CD14-positive monocyte (primary cell): ENCODE results near the gene PDE4B. TPM values are rescaled to one million over a fixed set of nuclear protein-coding genes. Genes with fewer than 3 reads are reported as not detected.

Experiments
- DNase-seq, 3 donors: peaks; one replicate each; pipeline ENCODE4 v3.0.0-alpha.2; 2011 to 2022
- H2AFZ ChIP-seq: 2 replicates; pipeline ENCODE4 v1.6.0; 2012; ENCODE audit warnings: mild to moderate bottlenecking, low read depth, low read length, inconsistent platforms; ENCODE audit not compliant: insufficient read depth, poor library complexity, severe bottlenecking
- H3K27ac ChIP-seq, 2 donors: 1 replicate in 1 of 2; 2 replicates in 1 of 2; pipeline ENCODE4 v1.5.1; 2012 to 2013; ENCODE audit warnings: low read length in 2 of 2, control low read depth in 1 of 2, inconsistent platforms in 1 of 2, low read depth in 1 of 2, mild to moderate bottlenecking in 1 of 2
- H3K27me3 ChIP-seq, 2 donors: one replicate each; pipeline versions ENCODE4 v1.6.0 to v1.6.1; 2011 to 2013; ENCODE audit warnings: low read length in 2 of 2; ENCODE audit not compliant: control insufficient read depth in 2 of 2, insufficient read depth in 2 of 2
- H3K36me3 ChIP-seq, 2 donors: replicated peaks in 1 of 2; 1 replicate in 1 of 2; 2 replicates in 1 of 2; pipeline versions ENCODE4 v1.5.1 to v1.6.1; 2012 to 2013; ENCODE audit warnings: low read length in 2 of 2, control low read depth in 1 of 2, inconsistent platforms in 1 of 2, mild to moderate bottlenecking in 1 of 2; ENCODE audit not compliant: insufficient read depth in 2 of 2, control insufficient read depth in 1 of 2
- H3K4me1 ChIP-seq, 2 donors: 1 replicate in 1 of 2; 2 replicates in 1 of 2; pipeline versions ENCODE4 v1.5.1 to v1.6.1; 2012 to 2013; ENCODE audit warnings: low read length in 2 of 2, control low read depth in 1 of 2, inconsistent platforms in 1 of 2, mild to moderate bottlenecking in 1 of 2, moderate library complexity in 1 of 2; ENCODE audit not compliant: insufficient read depth in 2 of 2, control insufficient read depth in 1 of 2
- H3K4me2 ChIP-seq: replicated peaks from 2 replicates; pipeline ENCODE3; 2012; ENCODE audit warnings: low read length, moderate library complexity, mild to moderate bottlenecking; ENCODE audit not compliant: poor library complexity, severe bottlenecking; ENCODE audit errors: extremely low read depth
- H3K4me3 ChIP-seq, 3 experiments: fragments of 200-600 bp in 1 of 3; sonication (generic) in 1 of 3; replicated peaks in 1 of 3; 1 replicate in 2 of 3; 2 replicates in 1 of 3; pipeline ENCODE4 v1.5.1; 2011 to 2013; ENCODE audit warnings: low read length in 3 of 3, mild to moderate bottlenecking in 3 of 3, control low read depth in 2 of 3, low read depth in 2 of 3, inconsistent platforms in 1 of 3, moderate library complexity in 1 of 3
- H3K79me2 ChIP-seq: 2 replicates; pipeline ENCODE4 v1.6.0; 2012; ENCODE audit warnings: mild to moderate bottlenecking, control low read depth, inconsistent platforms, low read length, moderate library complexity; ENCODE audit not compliant: insufficient read depth
- H3K9ac ChIP-seq: 2 replicates; pipeline ENCODE4 v1.6.0; 2017; ENCODE audit warnings: low read length, mild to moderate bottlenecking; ENCODE audit not compliant: insufficient read depth, poor library complexity, severe bottlenecking
- H3K9me3 ChIP-seq, 2 donors: replicated peaks in 1 of 2; 1 replicate in 1 of 2; 2 replicates in 1 of 2; pipeline versions ENCODE4 v1.5.1 to v1.6.1; 2012 to 2013; ENCODE audit warnings: low read length in 2 of 2, control low read depth in 1 of 2; ENCODE audit not compliant: control insufficient read depth in 1 of 2, insufficient read depth in 1 of 2
- H4K20me1 ChIP-seq: 2 replicates; pipeline ENCODE4 v1.6.0; 2012; ENCODE audit warnings: mild to moderate bottlenecking, low read length, control low read depth, moderate library complexity; ENCODE audit not compliant: insufficient read depth
- H3K27ac Mint-ChIP-seq, 7 donors: one replicate each; pipeline ENCODE4 v1.8.0; 2020; ENCODE audit warnings: mild to moderate bottlenecking in 7 of 7, mixed read lengths in 7 of 7, moderate library complexity in 6 of 7, inconsistent platforms in 2 of 7
- H3K27me3 Mint-ChIP-seq, 3 donors: one replicate each; pipeline ENCODE4 v1.8.0; 2021 to 2022; ENCODE audit warnings: low read depth in 3 of 3, mild to moderate bottlenecking in 3 of 3, mixed read lengths in 3 of 3, moderate library complexity in 3 of 3, inconsistent platforms in 1 of 3
- H3K36me3 Mint-ChIP-seq, 2 donors: one replicate each; pipeline ENCODE4 v1.8.0; 2020; ENCODE audit warnings: mixed read lengths in 2 of 2, inconsistent platforms in 1 of 2, mild to moderate bottlenecking in 1 of 2
- H3K4me1 Mint-ChIP-seq: one replicate; pipeline ENCODE4 v1.8.0; 2020; ENCODE audit warnings: mild to moderate bottlenecking, mixed read lengths
- H3K4me3 Mint-ChIP-seq, 2 donors: one replicate each; pipeline ENCODE4 v1.8.0; 2020; ENCODE audit warnings: mild to moderate bottlenecking in 2 of 2, mixed read lengths in 2 of 2, moderate library complexity in 1 of 2
- H3K9me3 Mint-ChIP-seq, 7 donors: one replicate each; pipeline ENCODE4 v1.8.0; 2020 to 2022; ENCODE audit warnings: mixed read lengths in 7 of 7, mild to moderate bottlenecking in 6 of 7, moderate library complexity in 6 of 7, inconsistent platforms in 2 of 7
- WGBS: methylation state at CpG from one replicate; pipeline ENCODE4 v1.1.5; 2013; ENCODE audit warnings: missing lambda C conversion rate; ENCODE audit not compliant: insufficient coverage; 5-methylcytosine and 5-hydroxymethylcytosine counted together
- intact Hi-C, 2 donors: fragments of 100-400 bp; cut with micrococcal nuclease; formaldehyde crosslinking; loops; one replicate each; pipeline versions ENCODE4 v1.15.0 to v1.15.1; 2023
- polyA plus RNA-seq, 3 donors: library from polyadenylated mRNA; depleted of rRNA in 1 of 3; unstranded in 2 of 3; stranded (reverse) in 1 of 3; fragments of 300-500 nt in 2 of 3; fragments of >200 nt in 1 of 3; fragmentation: Illumina TruSeq in 2 of 3; gene quantifications; 1 replicate in 2 of 3; 2 replicates in 1 of 3; pipeline ENCODE4 v1.2.3, GENCODE V29; 2012 to 2021
- TF ChIP-seq, protein P1 (sequence below): fragments of 200-600 bp; IDR thresholded peaks from one replicate; pipeline ENCODE4 v1.8.0; 2022; ENCODE audit warnings: antibody characterized with exemption, mild to moderate bottlenecking

PDE4B gene
- polyA plus RNA-seq, 3 donors: 17.2 to 52.8 (median 25.2) TPM

GRCh38 chr1:65793359-65793732 lies 651 bp downstream of the PDE4B start:
- Histone ChIP-seq H3K27ac (no peak overlapping the region), H3K36me3 (no peaks in the 10 kb centered on the region), H4K20me1 (no peaks in the 10 kb centered on the region), H2AFZ (peak overlapping the region; percentile 86), H3K9me3 (peaks cover 3 to 13% of the 10 kb centered on the region in 2 donors), H3K4me1 (peaks cover 39 to 45% of the 10 kb centered on the region in 2 donors), H3K79me2 (no peaks in the 10 kb centered on the region), H3K4me2 (peak overlapping the region; percentile 87), H3K4me3 (peak overlapping the region; percentile 28 to 82 (median 46)), H3K9ac (peak overlapping the region; percentile 48), H3K27me3 (peaks cover 16 to 33% of the 10 kb centered on the region in 2 donors)
- peak; percentile 3 to 13 (median 12) for DNase-seq
- TF ChIP-seq, protein P1, sequence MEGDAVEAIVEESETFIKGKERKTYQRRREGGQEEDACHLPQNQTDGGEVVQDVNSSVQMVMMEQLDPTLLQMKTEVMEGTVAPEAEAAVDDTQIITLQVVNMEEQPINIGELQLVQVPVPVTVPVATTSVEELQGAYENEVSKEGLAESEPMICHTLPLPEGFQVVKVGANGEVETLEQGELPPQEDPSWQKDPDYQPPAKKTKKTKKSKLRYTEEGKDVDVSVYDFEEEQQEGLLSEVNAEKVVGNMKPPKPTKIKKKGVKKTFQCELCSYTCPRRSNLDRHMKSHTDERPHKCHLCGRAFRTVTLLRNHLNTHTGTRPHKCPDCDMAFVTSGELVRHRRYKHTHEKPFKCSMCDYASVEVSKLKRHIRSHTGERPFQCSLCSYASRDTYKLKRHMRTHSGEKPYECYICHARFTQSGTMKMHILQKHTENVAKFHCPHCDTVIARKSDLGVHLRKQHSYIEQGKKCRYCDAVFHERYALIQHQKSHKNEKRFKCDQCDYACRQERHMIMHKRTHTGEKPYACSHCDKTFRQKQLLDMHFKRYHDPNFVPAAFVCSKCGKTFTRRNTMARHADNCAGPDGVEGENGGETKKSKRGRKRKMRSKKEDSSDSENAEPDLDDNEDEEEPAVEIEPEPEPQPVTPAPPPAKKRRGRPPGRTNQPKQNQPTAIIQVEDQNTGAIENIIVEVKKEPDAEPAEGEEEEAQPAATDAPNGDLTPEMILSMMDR: no peak
- Mint-ChIP-seq H3K27ac (no peak overlapping the region), H3K4me1 (peaks cover 41% of the 10 kb centered on the region), H3K4me3 (peak overlapping the region; percentile 83 to 92), H3K9me3 (peaks cover 4 to 20% (median 11%) of the 10 kb centered on the region in 7 donors), H3K36me3 (peaks cover 0 to 3% of the 10 kb centered on the region in 2 donors), H3K27me3 (peaks cover 28 to 54% (median 44%) of the 10 kb centered on the region in 3 donors)
- intact Hi-C loops: no loop called here
- WGBS: 9% methylated on average over 14 of the region's 20 CpGs

GRCh38 chr1:65795311-65795710 lies 2.6 kb downstream of the PDE4B start:
- Histone ChIP-seq H3K27me3 (peaks cover 16 to 33% of the 10 kb centered on the region in 2 donors), H3K36me3 (no peaks in the 10 kb centered on the region), H3K4me3 (no peak overlapping the region), H3K79me2 (no peaks in the 10 kb centered on the region), H3K9me3 (no peaks in the 10 kb centered on the region), H3K4me1 (peaks cover 33 to 38% of the 10 kb centered on the region in 2 donors), H2AFZ (no peak overlapping the region), H3K27ac (no peak overlapping the region), H3K9ac (no peak overlapping the region), H3K4me2 (no peak overlapping the region), H4K20me1 (no peaks in the 10 kb centered on the region)
- H3K27me3 Mint-ChIP-seq: peaks cover 28 to 54% (median 44%) of the 10 kb centered on the region in 3 donors
- peaks cover 0 to 14% (median 2%) of the 10 kb centered on the region in 7 donors for H3K9me3 Mint-ChIP-seq
- peaks cover 0 to 1% of the 10 kb centered on the region in 2 donors for H3K36me3 Mint-ChIP-seq
- no peak overlapping the region for H3K27ac Mint-ChIP-seq
- TF ChIP-seq, protein P1: no peak
- intact Hi-C loops: no loop called here
- peaks cover 37% of the 10 kb centered on the region for H3K4me1 Mint-ChIP-seq
- no peak for DNase-seq
- 75% methylated on average over 1 of the region's 2 CpGs for WGBS
- peak overlapping the region in 1 of 2 donors; percentile 11 for H3K4me3 Mint-ChIP-seq
